Measurements from ENCODE around the gene GPR142.

- no peak for TF ChIP-seq POLR2A (IDR thresholded peaks at IDR 0.05; ENCODE audit: low read length)
- no peak for TF ChIP-seq GATA1 (IDR thresholded peaks at IDR 0.05; ENCODE audit: low read depth, low read length)
These were observed 27.7 kb downstream of the GPR142 start for GRCh38 chr17:74394977-74395376.
